HG02610 (cell line): ENCODE measurements around the gene GATAD2B.
A peak's percentile ranks its signal among the peaks of the same experiment; 100 is the strongest.

Experiments used
- ATAC-seq: cut with Tn5 transposase; IDR thresholded peaks from one replicate; pipeline ENCODE4 v1.9.1; 2021; ENCODE audit warnings: mild to moderate bottlenecking, moderate library complexity; ENCODE audit not compliant: unreplicated experiment

Gene GATAD2B

GRCh38 chr1:153922972-153923925 lies at the start of gene GATAD2B:
GATAD2B (minus strand) TSS chr1:153922972; CDS start chr1:153828347, 94,625 bp downstream.
- ATAC-seq = peak; percentile 94

- ATAC-seq = no peak
Observed at GRCh38 chr1:153970346-153970745, 47.6 kb upstream of the GATAD2B start.

- no peak for ATAC-seq
Observed at GRCh38 chr1:153968972-153969371, 46.2 kb upstream of the GATAD2B start.

GRCh38 chr1:153968408-153968807 lies 45.6 kb upstream of the GATAD2B start:
- no peak for ATAC-seq

- ATAC-seq = no peak
Observed at GRCh38 chr1:153968000-153968363, 45.2 kb upstream of the GATAD2B start.

- ATAC-seq = peak; percentile 70
Observed at GRCh38 chr1:153967107-153967999, 44.6 kb upstream of the GATAD2B start, which contains the start of gene CREB3L4. CREB3L4 (plus strand) TSS chr1:153967902; CDS start chr1:153968526, 624 bp downstream.

GRCh38 chr1:153963850-153964331 lies 41.1 kb upstream of the GATAD2B start:
- ATAC-seq = peak; percentile 1

GRCh38 chr1:153963030-153963849 lies 40.5 kb upstream of the GATAD2B start, which contains the start of gene SLC39A1:
SLC39A1 (minus strand) TSS chr1:153963537; CDS start chr1:153962715, 822 bp downstream.
- peak; percentile 47 for ATAC-seq

- no peak for ATAC-seq
Observed at GRCh38 chr1:153962088-153963029, 39.6 kb upstream of the GATAD2B start.

GRCh38 chr1:153961421-153961820 lies 38.6 kb upstream of the GATAD2B start:
- no peak for ATAC-seq

- ATAC-seq = no peak
Observed at GRCh38 chr1:153960206-153960605, 37.4 kb upstream of the GATAD2B start.

GRCh38 chr1:153959454-153959853 lies 36.7 kb upstream of the GATAD2B start:
- ATAC-seq = no peak

GRCh38 chr1:153958961-153959260 lies 36.1 kb upstream of the GATAD2B start:
- no peak for ATAC-seq

GRCh38 chr1:153958111-153958960 lies 35.6 kb upstream of the GATAD2B start, which contains the start of gene CRTC2:
CRTC2 (minus strand) TSS chr1:153958612; CDS start chr1:153958497, 115 bp downstream.
- peak; percentile 64 for ATAC-seq

- ATAC-seq = no peak
Observed at GRCh38 chr1:153957744-153958110, 35.0 kb upstream of the GATAD2B start.

GRCh38 chr1:153956997-153957715 lies 34.4 kb upstream of the GATAD2B start:
- ATAC-seq = no peak

GRCh38 chr1:153954826-153955225 lies 32.1 kb upstream of the GATAD2B start:
- ATAC-seq = no peak
